ENCODE results near the gene FAM149A.

FAM149A gene

GRCh38 chr4:186201535-186202230 is 97.2 kb downstream of the FAM149A start:
- DNase-seq (ENCODE audit: low read depth, low spot score) = no peak

- DNase-seq (ENCODE audit: low read depth, low spot score) = no peak
Observed at GRCh38 chr4:186202490-186203140, 98.1 kb downstream of the FAM149A start.

- no peak for DNase-seq (ENCODE audit: low read depth, low spot score)
Observed at GRCh38 chr4:186203406-186203805, 98.9 kb downstream of the FAM149A start.

GRCh38 chr4:186204103-186204559 is 99.6 kb downstream of the FAM149A start:
- DNase-seq (ENCODE audit: low read depth, low spot score) = no peak

- no peak for DNase-seq (ENCODE audit: low read depth, low spot score)
Observed at GRCh38 chr4:186204686-186205085, 100.2 kb downstream of the FAM149A start.

GRCh38 chr4:186205156-186205555 is 100.7 kb downstream of the FAM149A start:
- no peak for DNase-seq (ENCODE audit: low read depth, low spot score)

- no peak for DNase-seq (ENCODE audit: low read depth, low spot score)
Observed at GRCh38 chr4:186216465-186217024, 112.0 kb downstream of the FAM149A start.

- DNase-seq (ENCODE audit: low read depth, low spot score) = no peak
Observed at GRCh38 chr4:186217733-186218293, 113.3 kb downstream of the FAM149A start.

- no peak for DNase-seq (ENCODE audit: low read depth, low spot score)
Observed at GRCh38 chr4:186221624-186222023, 117.1 kb downstream of the FAM149A start.
